Posterior cingulate gyrus (tissue), 11 donors: ENCODE results near the gene DEFB115.
"Not testable (repeated sequence)": the region's sequence is repeated elsewhere in the genome, so short reads cannot be mapped to it uniquely, and the experiment has no call there.

Source experiments
- DNase-seq, 10 donors: peaks; one replicate each; pipeline versions ENCODE4 v3.0.0 to v3.0.0-alpha.2; 2020 to 2021; ENCODE audit warnings: mixed read lengths in 3 of 10
- intact Hi-C: fragments of 100-400 bp; cut with DNase I; formaldehyde crosslinking; loops from one replicate; pipeline ENCODE4 v1.15.1; 2023

Gene DEFB115

GRCh38 chr20:31257364-31257763 lies at the start of gene DEFB115:
Gene DEFB115, plus strand, starts transcription at chr20:31257664. Its CDS starts 0 bp downstream, at chr20:31257664.
- intact Hi-C loops, result no loop called here
- DNase-seq, result no peak

- intact Hi-C loops, result no loop called here
- no peak for DNase-seq
These were observed 20.5 kb upstream of the DEFB115 start for GRCh38 chr20:31236953-31237352.

DNA sequence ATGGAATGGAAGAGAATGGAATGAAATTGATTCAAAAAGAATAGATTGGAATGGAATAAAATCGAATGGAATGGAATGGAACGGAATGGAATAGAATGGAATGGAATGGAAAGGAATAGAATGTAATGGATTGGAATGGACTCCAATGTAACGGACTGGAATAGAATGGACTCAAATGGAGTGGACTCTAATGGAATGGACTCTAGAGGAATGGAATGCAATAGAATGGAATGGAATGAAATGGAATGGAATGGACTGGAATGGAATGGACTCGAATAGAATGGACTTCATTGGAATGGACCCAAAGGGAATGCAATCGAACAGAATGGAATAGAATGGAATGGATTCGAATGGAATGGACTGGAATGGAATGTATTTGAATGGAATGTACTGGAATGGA lies 19.7 kb upstream of the DEFB115 start:
- no peak for DNase-seq
- intact Hi-C loops, result no loop called here

DNA sequence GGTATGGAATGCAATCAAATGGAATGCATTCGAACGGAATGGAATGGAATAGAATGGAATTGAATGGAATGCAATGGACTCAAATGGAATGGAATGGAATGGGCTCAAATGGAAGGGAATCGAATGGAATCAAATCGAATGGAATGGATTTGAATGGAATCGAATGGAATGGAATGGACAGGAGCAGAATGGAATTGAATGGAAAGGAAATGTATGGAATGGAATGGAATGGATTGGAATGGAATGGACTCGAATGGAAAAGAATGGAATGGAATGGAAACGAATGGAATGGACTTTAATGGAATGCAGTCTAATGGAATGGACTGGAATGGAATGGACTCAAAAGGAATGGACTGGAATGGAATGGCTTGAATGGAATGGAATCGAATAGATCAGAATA lies 18.3 kb upstream of the DEFB115 start:
- intact Hi-C loops, result no loop called here
- no peak for DNase-seq

GRCh38 chr20:31256959-31257358 lies 505 bp upstream of the DEFB115 start:
- intact Hi-C loops, result no loop called here
- DNase-seq, result no peak

DNA sequence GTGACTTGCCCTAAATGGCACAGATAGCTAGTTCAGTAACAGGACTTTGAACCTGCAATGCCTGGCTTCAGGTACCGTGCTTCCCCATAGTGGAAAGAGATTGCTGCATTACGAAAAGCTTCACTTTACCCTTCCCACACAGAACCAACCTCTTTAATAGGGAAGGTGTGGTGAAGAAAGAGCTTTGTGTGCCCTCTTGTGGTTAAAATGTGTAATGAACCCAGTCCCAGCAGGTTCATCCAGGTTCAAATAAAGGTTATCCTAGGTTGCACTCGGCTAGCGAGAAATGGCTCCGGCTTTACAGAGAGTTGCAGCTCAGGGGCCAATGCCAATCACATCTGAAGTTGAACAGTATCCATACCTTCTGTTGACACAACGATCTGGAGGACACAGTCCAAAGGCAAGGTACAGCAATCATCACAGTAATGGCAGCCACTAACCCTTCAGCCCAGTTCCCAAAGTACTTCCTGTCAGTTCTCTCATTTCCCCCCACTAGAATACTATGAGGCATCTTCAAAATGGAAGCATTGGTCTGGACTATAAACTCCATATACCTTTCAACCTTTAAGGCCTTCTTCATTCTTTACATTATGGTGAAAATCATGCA lies 3.0 kb downstream of the DEFB115 start:
- DNase-seq, result no peak
- intact Hi-C loops, result no loop called here

DNA sequence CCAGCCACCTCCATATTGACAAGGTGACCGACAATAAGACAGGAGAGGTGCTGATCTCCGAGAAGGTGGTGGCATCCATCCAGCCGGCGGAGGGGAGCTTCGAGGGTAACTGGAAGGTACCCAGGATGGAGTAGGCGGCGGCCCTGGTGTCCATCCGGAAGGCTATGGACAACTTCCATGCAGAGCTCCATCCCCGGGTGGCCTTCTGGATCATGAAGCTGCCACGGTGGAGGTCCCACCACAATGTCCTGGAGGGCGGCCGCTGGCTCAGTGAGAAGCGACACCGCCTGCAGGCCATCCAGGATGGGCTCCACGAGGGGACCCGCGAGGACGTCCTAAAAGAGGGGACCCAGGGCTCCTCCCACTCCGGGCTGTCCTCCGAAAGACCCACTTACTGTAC lies 17.0 kb downstream of the DEFB115 start:
- DNase-seq, result peak in 3 of 10 donors; percentile 64 to 73 (median 70)
- intact Hi-C loops, result no loop called here

DNA sequence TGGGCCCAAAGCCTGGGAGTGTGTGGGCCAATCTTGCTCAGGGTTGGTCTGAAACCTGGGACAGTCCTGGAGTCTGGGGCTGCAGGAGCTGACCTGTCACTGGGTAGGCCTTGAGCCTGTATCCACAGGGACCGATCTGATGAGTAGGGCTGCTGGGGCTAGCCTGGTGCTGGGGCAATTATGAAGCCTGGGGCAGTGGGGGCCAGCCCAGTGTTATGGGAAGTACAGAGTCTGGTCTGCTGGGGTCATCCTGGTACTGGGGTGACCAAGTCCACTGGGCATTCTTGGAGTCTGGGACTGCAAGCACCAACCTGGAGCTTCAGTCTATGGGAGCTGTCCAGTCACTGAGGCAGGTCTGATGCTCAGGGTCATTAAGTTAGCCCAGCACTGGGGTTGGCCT lies 20.7 kb downstream of the DEFB115 start:
- intact Hi-C loops, result no loop called here
- no peak for DNase-seq

- intact Hi-C loops, result not testable (repeated sequence)
These were observed 27.5 kb downstream of the DEFB115 start for GRCh38 chr20:31284964-31285363.

DNA sequence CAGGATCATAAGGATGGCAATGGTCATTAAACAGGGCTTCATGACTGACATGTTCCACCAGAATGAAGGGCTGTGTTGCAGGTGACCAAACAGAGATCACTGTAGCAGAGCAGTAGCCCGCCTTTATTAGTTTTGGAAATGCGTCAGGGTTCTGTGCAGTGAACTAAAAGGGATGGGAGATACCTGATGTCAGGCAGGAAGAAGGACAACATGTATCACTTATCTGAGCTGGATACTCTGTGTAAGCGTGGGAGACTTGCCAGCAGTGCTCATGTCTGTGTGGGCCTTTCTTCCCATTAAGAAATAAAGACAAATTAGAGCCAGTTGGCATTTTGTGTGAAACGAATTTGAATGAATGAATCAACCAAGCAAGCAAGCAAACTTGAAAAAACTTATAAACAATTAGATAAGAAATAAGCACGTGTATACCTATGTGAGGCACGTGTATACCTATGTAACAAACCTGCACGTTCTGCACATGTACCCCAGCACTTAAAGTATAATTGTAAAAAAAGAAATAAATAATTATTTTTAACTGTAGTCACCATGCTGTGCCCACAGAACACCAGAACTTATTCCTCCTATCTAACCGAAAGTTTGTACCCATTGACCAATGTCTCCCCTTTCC lies 51.2 kb downstream of the DEFB115 start, which contains the start of gene DEFB116:
DEFB116 (minus strand) TSS at position 51 of the 628 bp plus-strand sequence; CDS start at position 51, 0 bp downstream.
- intact Hi-C loops, result no loop called here
- DNase-seq, result no peak

More at GRCh38 chr20:31284964-31285363, 27.5 kb downstream of the DEFB115 start:
- not testable (repeated sequence) for DNase-seq
